AG04449 (cell line): Measurements from ENCODE around the gene CAPNS2.

Experiments
- CTCF ChIA-PET: fragments of 350-600 bp; formaldehyde crosslinking; extraction: SDS; loops from one replicate; lab custom pipeline; 2021; ENCODE audit warnings: antibody characterized with exemption; lab: Yijun Ruan, JAX
- POLR2A ChIA-PET: fragments of 400-600, 350-600 bp; formaldehyde crosslinking; extraction: SDS; loops from one replicate; lab custom pipeline; 2020; ENCODE audit warnings: antibody characterized with exemption, inconsistent platforms; lab: Yijun Ruan, JAX
- DNase-seq: peaks from one replicate; pipeline ENCODE4 v3.0.0-alpha.2; 2010; ENCODE audit warnings: low read depth, low spot score
- H3K4me3 ChIP-seq: 2 replicates; pipeline ENCODE4 v1.5.1; 2011; ENCODE audit warnings: low read depth, mild to moderate bottlenecking, control low read depth, low read length
- TF ChIP-seq, protein P1 (sequence below): IDR thresholded peaks from one replicate; pipeline ENCODE4 v1.5.1; 2011; ENCODE audit warnings: mild to moderate bottlenecking, moderate library complexity, low read length, control low read depth, inconsistent platforms; ENCODE audit not compliant: insufficient read depth; ENCODE audit errors: missing control alignments

CAPNS2 gene

DNA sequence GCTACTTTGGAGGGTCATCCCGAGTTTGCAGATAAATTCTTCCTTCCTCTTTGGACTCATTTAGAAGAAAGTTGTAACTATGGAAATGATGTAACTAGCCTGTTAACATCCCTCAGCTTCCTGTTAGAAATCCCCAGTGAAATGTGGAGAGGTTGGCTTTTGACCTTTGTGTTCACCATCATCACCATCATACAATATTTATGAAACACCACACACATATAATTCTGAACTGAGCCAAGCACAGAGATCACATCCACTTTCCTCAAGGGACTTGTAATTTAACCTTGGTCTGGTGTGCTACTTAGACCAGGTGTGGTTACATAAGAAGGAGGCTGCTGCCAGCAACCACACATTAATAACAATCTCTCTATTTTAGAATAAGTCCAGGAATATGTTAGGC is 2.5 kb downstream of the CAPNS2 start:
- H3K4me3 ChIP-seq = no peak overlapping the region
- no peak for DNase-seq
- TF ChIP-seq, protein P1, sequence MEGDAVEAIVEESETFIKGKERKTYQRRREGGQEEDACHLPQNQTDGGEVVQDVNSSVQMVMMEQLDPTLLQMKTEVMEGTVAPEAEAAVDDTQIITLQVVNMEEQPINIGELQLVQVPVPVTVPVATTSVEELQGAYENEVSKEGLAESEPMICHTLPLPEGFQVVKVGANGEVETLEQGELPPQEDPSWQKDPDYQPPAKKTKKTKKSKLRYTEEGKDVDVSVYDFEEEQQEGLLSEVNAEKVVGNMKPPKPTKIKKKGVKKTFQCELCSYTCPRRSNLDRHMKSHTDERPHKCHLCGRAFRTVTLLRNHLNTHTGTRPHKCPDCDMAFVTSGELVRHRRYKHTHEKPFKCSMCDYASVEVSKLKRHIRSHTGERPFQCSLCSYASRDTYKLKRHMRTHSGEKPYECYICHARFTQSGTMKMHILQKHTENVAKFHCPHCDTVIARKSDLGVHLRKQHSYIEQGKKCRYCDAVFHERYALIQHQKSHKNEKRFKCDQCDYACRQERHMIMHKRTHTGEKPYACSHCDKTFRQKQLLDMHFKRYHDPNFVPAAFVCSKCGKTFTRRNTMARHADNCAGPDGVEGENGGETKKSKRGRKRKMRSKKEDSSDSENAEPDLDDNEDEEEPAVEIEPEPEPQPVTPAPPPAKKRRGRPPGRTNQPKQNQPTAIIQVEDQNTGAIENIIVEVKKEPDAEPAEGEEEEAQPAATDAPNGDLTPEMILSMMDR = no peak
- ChIA-PET POLR2A (no interaction called here), CTCF (interaction anchor here (1.6 to 3.4 kb wide), 2 partner anchors 104 kb away, joined by 5 to 20 read pairs; no protein-coding TSS in a partner anchor)

DNA sequence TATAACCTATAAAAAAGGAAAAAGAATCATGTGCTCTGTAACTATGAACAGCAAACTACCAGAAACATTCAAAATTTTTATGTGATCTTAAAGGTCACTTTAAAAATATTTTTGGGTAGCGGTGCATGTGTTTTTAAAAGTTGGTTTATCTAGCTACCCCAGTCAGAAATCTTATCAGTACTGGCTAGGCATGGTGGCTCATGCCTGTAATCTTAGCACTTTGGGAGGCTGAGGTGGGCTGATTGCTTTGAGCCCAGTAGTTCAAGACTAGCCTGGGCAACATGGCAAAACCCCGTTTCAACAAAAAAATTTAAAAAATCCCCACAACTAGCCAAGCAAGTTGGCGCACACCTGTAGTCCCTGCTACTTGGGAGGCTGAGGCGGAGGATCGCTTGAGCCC is 3.7 kb downstream of the CAPNS2 start:
- H3K4me3 ChIP-seq = no peak overlapping the region
- ChIA-PET CTCF (interaction anchor here (1.6 kb wide), 1 partner anchor 105 kb away, joined by 5 read pairs; no protein-coding TSS in a partner anchor), POLR2A (no interaction called here)
- TF ChIP-seq, protein P1 = no peak
- DNase-seq = no peak

DNA sequence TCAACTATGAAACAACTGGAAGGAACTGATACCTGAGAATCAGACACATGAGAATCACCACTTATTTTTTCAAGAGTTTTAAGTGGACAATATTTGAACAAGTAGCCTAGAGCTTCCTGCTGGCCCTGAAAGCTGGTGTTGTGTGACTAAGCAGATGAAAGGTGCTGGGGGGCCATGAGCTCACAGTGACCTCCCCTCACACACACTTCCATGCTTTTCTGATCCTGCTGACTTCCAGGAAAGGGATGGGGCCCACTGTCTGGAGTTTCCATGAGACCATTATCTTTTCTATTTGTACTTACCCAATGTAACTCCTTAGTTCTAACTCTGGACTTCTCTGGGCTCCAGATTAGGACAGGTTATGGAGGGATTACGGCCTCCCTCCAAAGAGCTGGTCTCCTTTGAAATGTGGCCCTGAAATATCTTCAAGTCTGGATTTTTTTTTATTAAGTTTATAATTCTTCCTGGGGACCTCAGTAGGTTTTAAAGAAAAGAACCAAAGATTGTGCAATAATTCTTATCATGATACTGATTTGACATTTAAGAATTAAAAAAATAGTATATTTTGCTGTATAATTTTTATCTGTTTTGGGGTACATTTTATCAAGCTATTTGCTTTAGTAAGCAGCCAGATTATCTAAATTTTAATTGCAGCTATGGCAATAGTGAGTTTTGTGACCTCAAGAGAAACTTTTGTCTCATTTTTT is 4.9 kb downstream of the CAPNS2 start:
- CTCF ChIA-PET = no interaction called here
- no peak overlapping the region for H3K4me3 ChIP-seq
- TF ChIP-seq, protein P1 = no peak
- POLR2A ChIA-PET = no interaction called here
- no peak for DNase-seq

DNA sequence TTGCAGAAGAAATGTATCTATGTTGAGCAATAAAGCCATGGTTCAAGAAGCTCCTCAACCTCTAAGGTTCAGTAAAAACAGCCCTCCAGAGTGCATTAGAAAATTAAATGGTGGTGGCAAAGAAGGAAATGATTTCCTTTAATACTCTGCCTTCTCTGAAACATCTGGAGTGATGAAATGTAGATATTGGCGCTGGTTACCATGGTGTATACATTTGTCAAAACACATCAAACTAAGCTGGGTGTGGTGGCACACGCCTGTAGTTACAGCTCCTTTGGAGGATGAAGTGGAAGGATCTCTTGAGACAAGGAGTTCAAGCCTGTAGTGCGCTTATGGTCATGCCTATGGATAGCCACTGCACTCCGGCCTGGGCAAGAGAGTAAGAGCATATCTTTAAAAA is 6.0 kb downstream of the CAPNS2 start:
- DNase-seq = no peak
- ChIA-PET CTCF (interaction anchor here (0.9 to 1.4 kb wide), 2 partner anchors 107 to 130 kb away, joined by 3 to 9 read pairs; no protein-coding TSS in a partner anchor), POLR2A (no interaction called here)
- TF ChIP-seq, protein P1 = no peak
- H3K4me3 ChIP-seq = no peak overlapping the region

DNA sequence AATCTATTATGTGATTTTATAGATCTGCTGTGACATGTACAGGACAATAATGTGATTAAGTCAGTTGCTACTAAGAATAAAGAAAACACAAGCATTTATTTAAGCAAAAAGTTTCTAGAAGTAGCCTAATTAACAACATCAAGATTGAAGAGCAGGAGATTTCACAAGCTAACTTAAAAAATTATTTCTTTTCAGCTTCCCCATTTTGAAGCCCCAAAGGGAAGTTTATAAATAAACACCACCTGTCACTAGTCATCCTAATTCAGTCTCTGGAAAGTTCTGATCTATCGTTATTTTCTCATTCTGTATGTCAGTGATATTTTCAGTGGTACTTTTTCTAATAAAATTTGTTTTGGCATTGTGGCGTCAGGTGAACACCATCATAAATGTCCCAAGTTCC is 8.3 kb downstream of the CAPNS2 start:
- H3K4me3 ChIP-seq = no peak overlapping the region
- CTCF ChIA-PET = interaction anchor here (1.0 kb wide), 1 partner anchor 128 kb away, joined by 3 read pairs; no protein-coding TSS in a partner anchor
- no peak for DNase-seq
- TF ChIP-seq, protein P1 = no peak
- POLR2A ChIA-PET = no interaction called here

DNA sequence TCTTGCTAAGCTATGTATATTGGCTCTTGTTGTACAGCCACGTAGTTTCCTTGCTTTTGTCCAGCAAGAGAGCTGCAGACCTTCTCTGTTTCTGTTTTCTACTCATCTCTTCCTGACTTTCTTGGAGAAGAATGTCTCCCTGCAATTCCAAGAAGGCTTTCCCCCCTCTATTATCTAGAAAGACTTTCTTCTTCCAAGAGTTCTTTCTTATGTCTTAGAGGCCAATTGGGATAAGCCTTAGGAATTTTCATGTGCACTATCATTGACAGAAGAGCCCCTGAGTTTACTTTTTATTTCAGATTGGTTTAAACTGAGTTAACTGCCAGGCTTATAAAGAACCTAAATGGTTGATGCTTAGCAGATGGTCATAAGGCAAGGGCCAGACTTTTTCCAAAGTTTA is 9.0 kb downstream of the CAPNS2 start:
- POLR2A ChIA-PET = no interaction called here
- CTCF ChIA-PET = interaction anchor here (1.0 to 1.2 kb wide), 2 partner anchors 8 to 127 kb away, joined by 3 read pairs; no protein-coding TSS in a partner anchor
- no peak overlapping the region for H3K4me3 ChIP-seq
- DNase-seq = no peak
- TF ChIP-seq, protein P1 = no peak
